ENCODE results near the gene LCE2B. TPM values are rescaled to one million over a fixed set of nuclear protein-coding genes. Genes with fewer than 3 reads are reported as not detected.

The LCE2B gene
- total RNA-seq, 1 experiment from 2014 or later: not detected

DNA sequence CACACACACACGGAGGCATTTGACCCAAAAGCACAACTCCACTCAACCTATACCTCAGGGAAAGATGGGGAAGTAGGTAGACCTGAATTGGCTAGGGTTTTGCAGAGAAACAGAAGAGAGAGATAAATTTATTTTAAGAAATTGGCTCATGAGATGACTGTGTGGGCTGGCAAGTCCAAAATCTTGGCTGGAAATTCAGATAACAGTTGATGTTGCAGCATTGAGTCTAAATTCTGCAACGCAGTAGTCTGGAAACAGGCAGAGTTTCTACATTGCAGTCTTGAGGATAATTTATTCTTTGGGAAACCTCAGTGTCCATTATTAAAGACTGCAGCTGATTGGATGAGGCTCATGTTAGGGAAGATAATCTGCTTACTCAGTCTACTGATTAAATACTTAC, 4.3 kb upstream of the LCE2B start:
- Histone ChIP-seq H3K9me3 (ENCODE audit: control insufficient read depth, insufficient read depth, low read depth, low read length) (no peaks in the 10 kb centered on the region), H3K27ac (ENCODE audit: low read length) (no peak overlapping the region), H3K27me3 (ENCODE audit: control insufficient read depth, insufficient read depth, low read length) (peaks cover 9% of the 10 kb centered on the region; the same call in 1 of the 2 replicates), H3K4me1 (ENCODE audit: control insufficient read depth, insufficient read depth, low read length) (no peaks in the 10 kb centered on the region), H3K36me3 (ENCODE audit: control insufficient read depth, insufficient read depth, low read length) (no peaks in the 10 kb centered on the region), H3K4me3 (ENCODE audit: low read depth in 2 of 2, low read length in 2 of 2) (no peak overlapping the region)
- ChIA-PET CTCF (interaction anchor here (0.7 kb wide), 1 partner anchor 28 kb away, joined by 6 read pairs; no protein-coding TSS in a partner anchor), POLR2A (no interaction called here)
- TF ChIP-seq POLR2AphosphoS5 (IDR thresholded peaks at IDR 0.05; ENCODE audit: low read depth, low read length) (no peak), REST (IDR thresholded peaks at IDR 0.05; ENCODE audit: insufficient read depth in 1 of 2, low read depth in 2 of 2, low read length in 1 of 2) (no peak), CTCF (IDR thresholded peaks at IDR 0.05) (no peak), TCF7L2 (IDR thresholded peaks at IDR 0.05; ENCODE audit: low read depth, low read length) (no peak), SIN3A (IDR thresholded peaks at IDR 0.05; ENCODE audit: borderline replicate concordance, insufficient read depth, low read depth, low read length) (no peak)
- DNase-seq (ENCODE audit: low read depth, low spot score) (no peak), ATAC-seq (no peak)
- in situ Hi-C loops (cut with HindIII; ENCODE audit: low pct_unique_long_range_greater_than_20kb, low sequenced_read_pairs) (no loop called here), intact Hi-C loops (cut with micrococcal nuclease; ENCODE audit: unreplicated experiment) (no loop called here)
- BruUV-seq (replicated peaks): no TSS peak

GRCh38 chr1:152683846-152684245, 2.1 kb upstream of the LCE2B start:
- Histone ChIP-seq H3K4me3 (ENCODE audit: low read depth in 2 of 2, low read length in 2 of 2) (no peak overlapping the region), H3K9me3 (ENCODE audit: control insufficient read depth, insufficient read depth, low read depth, low read length) (no peaks in the 10 kb centered on the region), H3K36me3 (ENCODE audit: control insufficient read depth, insufficient read depth, low read length) (no peaks in the 10 kb centered on the region), H3K27ac (ENCODE audit: low read length) (no peak overlapping the region), H3K4me1 (ENCODE audit: control insufficient read depth, insufficient read depth, low read length) (no peaks in the 10 kb centered on the region), H3K27me3 (ENCODE audit: control insufficient read depth, insufficient read depth, low read length) (peaks cover 2% of the 10 kb centered on the region; the same call in 1 of the 2 replicates)
- CTCF ChIA-PET: no interaction called here
- DNase-seq (ENCODE audit: low read depth, low spot score): no peak
- POLR2A ChIA-PET: no interaction called here
- in situ Hi-C loops (cut with HindIII; ENCODE audit: low pct_unique_long_range_greater_than_20kb, low sequenced_read_pairs) (no loop called here), intact Hi-C loops (cut with micrococcal nuclease; ENCODE audit: unreplicated experiment) (no loop called here)
- TF ChIP-seq CTCF (IDR thresholded peaks at IDR 0.05): no peak
- no peak for TF ChIP-seq POLR2AphosphoS5 (IDR thresholded peaks at IDR 0.05; ENCODE audit: low read depth, low read length)
- no peak for TF ChIP-seq REST (IDR thresholded peaks at IDR 0.05; ENCODE audit: insufficient read depth in 1 of 2, low read depth in 2 of 2, low read length in 1 of 2)
- no peak for TF ChIP-seq TCF7L2 (IDR thresholded peaks at IDR 0.05; ENCODE audit: low read depth, low read length)
- no peak for TF ChIP-seq SIN3A (IDR thresholded peaks at IDR 0.05; ENCODE audit: borderline replicate concordance, insufficient read depth, low read depth, low read length)
- no peak for ATAC-seq
- no TSS peak for BruUV-seq (replicated peaks)

Measured in Panc1 (cell line).